Neuronal stem cell (in vitro differentiated cells): ENCODE results near the gene XAB2.
"Not testable (repeated sequence)": the region's sequence is repeated elsewhere in the genome, so short reads cannot be mapped to it uniquely, and the experiment has no call there.

Experiments used
- DNase-seq: peaks from one replicate; pipeline ENCODE4 v3.0.0-alpha.2; 2013; ENCODE audit warnings: low spot score
- H2AFZ ChIP-seq: one replicate; pipeline ENCODE4 v1.6.1; 2013; ENCODE audit warnings: mild to moderate bottlenecking, low read length, inconsistent platforms
- H2AK5ac ChIP-seq: 2 replicates; pipeline ENCODE4 v1.6.1; 2013; ENCODE audit warnings: low read depth, mild to moderate bottlenecking, inconsistent platforms, low read length, moderate library complexity, mixed read lengths
- H2BK120ac ChIP-seq: 2 replicates; pipeline ENCODE4 v1.6.1; 2013; ENCODE audit warnings: low read depth, mild to moderate bottlenecking, inconsistent platforms, low read length, moderate library complexity, mixed read lengths
- H2BK12ac ChIP-seq: one replicate; pipeline ENCODE4 v1.6.1; 2013; ENCODE audit warnings: low read length, inconsistent platforms
- H2BK15ac ChIP-seq: 2 replicates; pipeline ENCODE4 v1.6.1; 2013; ENCODE audit warnings: mild to moderate bottlenecking, low read length, inconsistent platforms, mixed read lengths
- H2BK5ac ChIP-seq: one replicate; pipeline ENCODE4 v1.6.1; 2013; ENCODE audit warnings: inconsistent platforms, mild to moderate bottlenecking, low read length, moderate library complexity
- H3K14ac ChIP-seq: one replicate; pipeline ENCODE4 v1.6.1; 2013; ENCODE audit warnings: low read length, inconsistent platforms
- H3K18ac ChIP-seq: 2 replicates; pipeline ENCODE4 v1.6.1; 2013; ENCODE audit warnings: low read length, inconsistent platforms
- H3K23ac ChIP-seq: 2 replicates; pipeline ENCODE4 v1.6.1; 2013; ENCODE audit warnings: low read depth, mild to moderate bottlenecking, mixed read lengths, low read length, inconsistent platforms; ENCODE audit not compliant: poor library complexity
- H3K27ac ChIP-seq: replicated peaks from 3 replicates; pipeline ENCODE4 v1.5.1; 2013; ENCODE audit warnings: low read length, inconsistent platforms
- H3K27me3 ChIP-seq, 3 experiments: 2 replicates each; pipeline ENCODE4 v1.6.1; 2013; ENCODE audit warnings: low read length in 3 of 3, mild to moderate bottlenecking in 2 of 3, inconsistent platforms in 1 of 3, low read depth in 1 of 3, mixed read lengths in 1 of 3, moderate library complexity in 1 of 3; ENCODE audit not compliant: control insufficient read depth in 3 of 3, insufficient read depth in 3 of 3
- H3K36me3 ChIP-seq, 2 donors: replicated peaks in 1 of 2; 2 replicates each; pipeline ENCODE4 v1.6.1; 2013; ENCODE audit warnings: low read length in 2 of 2; ENCODE audit not compliant: control insufficient read depth in 2 of 2, insufficient read depth in 2 of 2
- H3K4ac ChIP-seq: 2 replicates; pipeline ENCODE4 v1.6.1; 2013; ENCODE audit warnings: inconsistent platforms, mild to moderate bottlenecking, low read length, moderate library complexity
- H3K4me1 ChIP-seq, 2 donors: 1 replicate in 1 of 2; 2 replicates in 1 of 2; pipeline ENCODE4 v1.6.1; 2013; ENCODE audit warnings: low read length in 2 of 2, low read depth in 1 of 2; ENCODE audit not compliant: control insufficient read depth in 2 of 2, insufficient read depth in 1 of 2
- H3K4me2 ChIP-seq: one replicate; pipeline ENCODE4 v1.6.1; 2013; ENCODE audit warnings: mild to moderate bottlenecking, low read length, inconsistent platforms; ENCODE audit not compliant: insufficient read depth, poor library complexity, severe bottlenecking
- H3K4me3 ChIP-seq, 2 donors: 2 replicates each; pipeline ENCODE4 v1.5.1; 2013; ENCODE audit warnings: low read length in 2 of 2, mild to moderate bottlenecking in 2 of 2, inconsistent platforms in 1 of 2, moderate library complexity in 1 of 2
- H3K79me1 ChIP-seq: one replicate; pipeline ENCODE4 v1.6.1; 2013; ENCODE audit warnings: low read depth, mild to moderate bottlenecking, inconsistent platforms, low read length, moderate library complexity
- H3K9ac ChIP-seq: one replicate; pipeline ENCODE4 v1.6.1; 2013; ENCODE audit warnings: mild to moderate bottlenecking, low read depth, low read length, inconsistent platforms; ENCODE audit not compliant: poor library complexity
- H3K9me3 ChIP-seq, 2 donors: replicated peaks in 1 of 2; 2 replicates each; pipeline versions ENCODE3 to v1.6.1; 2013; ENCODE audit warnings: low read length in 2 of 2, mild to moderate bottlenecking in 2 of 2, inconsistent platforms in 1 of 2, low read depth in 1 of 2, mixed read lengths in 1 of 2, moderate library complexity in 1 of 2; ENCODE audit not compliant: control insufficient read depth in 2 of 2, insufficient read depth in 1 of 2
- H4K8ac ChIP-seq: one replicate; pipeline ENCODE4 v1.6.1; 2013; ENCODE audit warnings: low read depth, mild to moderate bottlenecking, inconsistent platforms, low read length, moderate library complexity
- H4K91ac ChIP-seq: one replicate; pipeline ENCODE4 v1.6.1; 2013; ENCODE audit warnings: low read length, low read depth, mild to moderate bottlenecking, inconsistent platforms; ENCODE audit not compliant: poor library complexity
- WGBS, 2 donors: extraction: QIAGEN DNeasy Blood & Tissue Kit; methylation state at CpG; one replicate each; pipeline ENCODE4 v1.1.7; 2013; ENCODE audit warnings: missing lambda C conversion rate in 2 of 2, mixed read lengths in 1 of 2; ENCODE audit not compliant: insufficient read length in 2 of 2, insufficient replicate concordance in 1 of 2; ENCODE audit errors: extremely low coverage in 2 of 2; 5-methylcytosine and 5-hydroxymethylcytosine counted together

XAB2 gene

DNA sequence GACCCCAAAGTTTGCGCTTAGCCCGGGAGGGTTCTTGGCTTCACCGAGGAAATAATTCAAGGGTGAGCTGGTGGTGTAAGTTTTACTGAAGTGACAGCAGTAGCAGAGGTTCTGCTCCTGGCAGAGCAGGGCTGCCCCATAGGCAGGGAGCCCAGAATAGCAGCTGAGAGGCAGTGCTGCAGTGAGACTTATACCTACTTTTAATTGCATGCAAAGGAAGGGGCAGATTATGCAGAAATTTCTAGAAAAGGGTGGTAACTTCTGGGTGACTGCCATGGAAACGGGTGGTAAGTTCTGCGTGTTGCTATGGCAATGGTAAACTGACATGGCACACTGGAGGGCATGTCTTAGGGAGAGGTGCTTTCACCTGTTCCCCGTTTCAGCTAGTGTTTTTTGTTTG is 51.2 kb downstream of the XAB2 start:
- no peak overlapping the region for H3K4me2 ChIP-seq
- no peak overlapping the region for H2AK5ac ChIP-seq
- H2AFZ ChIP-seq = no peak overlapping the region
- H3K9ac ChIP-seq = no peak overlapping the region
- H3K4me3 ChIP-seq = no peak overlapping the region
- H3K23ac ChIP-seq = no peak overlapping the region
- H2BK120ac ChIP-seq = no peak overlapping the region
- DNase-seq = no peak
- H2BK12ac ChIP-seq = no peak overlapping the region
- no peak overlapping the region for H2BK5ac ChIP-seq
- no peak overlapping the region for H4K91ac ChIP-seq
- H2BK15ac ChIP-seq = no peak overlapping the region
- H3K36me3 ChIP-seq = no peaks in the 10 kb centered on the region
- no peak overlapping the region for H3K14ac ChIP-seq
- H3K18ac ChIP-seq = no peak overlapping the region
- H3K4ac ChIP-seq = no peak overlapping the region
- no CpG with 5 or more reads among the region's 6 CpGs for WGBS, 2 donors
- H3K27me3 ChIP-seq = peaks cover 0 to 17% (median 0%) of the 10 kb centered on the region in 3 experiments
- no peaks in the 10 kb centered on the region for H3K9me3 ChIP-seq
- no peak overlapping the region for H3K27ac ChIP-seq
- no peak overlapping the region for H4K8ac ChIP-seq
- no peaks in the 10 kb centered on the region for H3K4me1 ChIP-seq
- peaks cover 1% of the 10 kb centered on the region for H3K79me1 ChIP-seq

GRCh38 chr19:7577422-7577821 is 51.9 kb downstream of the XAB2 start:
- H2BK12ac ChIP-seq, H4K91ac ChIP-seq, H2BK120ac ChIP-seq, H4K8ac ChIP-seq, H3K36me3 ChIP-seq, H3K4me1 ChIP-seq, H3K4ac ChIP-seq, H3K23ac ChIP-seq, H2BK15ac ChIP-seq, H3K9me3 ChIP-seq, H3K27ac ChIP-seq, H3K4me3 ChIP-seq, H3K9ac ChIP-seq, H3K18ac ChIP-seq, H3K14ac ChIP-seq, DNase-seq, H2AFZ ChIP-seq, H3K4me2 ChIP-seq, H3K79me1 ChIP-seq, H2BK5ac ChIP-seq, H2AK5ac ChIP-seq: not testable (repeated sequence)
- WGBS, 2 donors = no CpG with 5 or more reads among the region's 1 CpG
- H3K27me3 ChIP-seq = peaks cover 0 to 15% (median 0%) of the 10 kb centered on the region in 3 experiments

DNA sequence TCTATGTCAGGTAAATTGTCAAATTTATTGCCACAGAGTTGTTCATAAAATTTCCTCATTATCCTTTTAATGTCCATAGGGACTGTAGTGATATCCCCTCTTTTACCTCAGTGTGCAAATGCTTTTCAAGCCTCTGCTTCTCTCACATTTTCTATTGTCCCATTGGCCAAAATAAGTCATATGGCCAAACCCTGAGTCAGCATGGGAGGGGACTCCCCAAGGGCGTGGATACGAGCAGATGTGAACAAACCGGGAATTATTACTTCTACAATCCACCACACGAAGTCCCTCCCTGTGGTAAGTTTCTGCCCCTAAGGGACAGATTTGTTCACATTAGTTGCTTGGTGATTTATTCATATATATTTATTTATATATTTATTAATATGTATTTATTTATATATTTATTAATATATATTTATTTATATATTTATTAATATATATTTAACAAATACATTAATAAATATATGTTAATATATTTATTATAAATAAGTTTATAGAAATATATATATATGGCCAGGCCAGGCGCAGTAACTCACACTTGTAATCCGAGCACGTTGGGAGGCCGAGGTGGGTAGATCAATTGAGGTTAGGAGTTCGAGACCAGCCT is 53.8 kb downstream of the XAB2 start:
- Histone ChIP-seq H3K14ac (no peak overlapping the region), H2AFZ (no peak overlapping the region), H2BK15ac (no peak overlapping the region), H3K27me3 (peaks cover 0 to 11% (median 0%) of the 10 kb centered on the region in 3 experiments), H4K91ac (no peak overlapping the region), H2BK5ac (no peak overlapping the region), H2BK120ac (no peak overlapping the region), H2AK5ac (no peak overlapping the region), H2BK12ac (no peak overlapping the region), H3K4me1 (no peaks in the 10 kb centered on the region), H3K36me3 (no peaks in the 10 kb centered on the region), H3K4me3 (no peak overlapping the region), H3K27ac (no peak overlapping the region), H3K9me3 (no peaks in the 10 kb centered on the region), H3K9ac (no peak overlapping the region), H3K79me1 (peaks cover under 1% of the 10 kb centered on the region), H3K18ac (no peak overlapping the region), H3K4me2 (no peak overlapping the region), H4K8ac (no peak overlapping the region), H3K4ac (no peak overlapping the region), H3K23ac (no peak overlapping the region)
- no CpG with 5 or more reads among the region's 9 CpGs for whole genome bisulfite sequencing, 2 donors
- no peak for DNase-seq

GRCh38 chr19:7570761-7571160 is 58.6 kb downstream of the XAB2 start:
- Histone ChIP-seq H3K14ac (no peak overlapping the region), H3K4me1 (no peaks in the 10 kb centered on the region), H3K4ac (no peak overlapping the region), H3K9me3 (no peaks in the 10 kb centered on the region), H3K4me2 (no peak overlapping the region), H2BK5ac (no peak overlapping the region), H3K18ac (no peak overlapping the region), H2AFZ (no peak overlapping the region), H3K9ac (no peak overlapping the region), H3K79me1 (no peaks in the 10 kb centered on the region), H2BK120ac (no peak overlapping the region), H3K27ac (no peak overlapping the region), H3K4me3 (no peak overlapping the region), H3K36me3 (no peaks in the 10 kb centered on the region), H3K27me3 (no peaks in the 10 kb centered on the region), H4K8ac (no peak overlapping the region), H2BK15ac (no peak overlapping the region), H2AK5ac (no peak overlapping the region), H2BK12ac (no peak overlapping the region), H4K91ac (no peak overlapping the region), H3K23ac (no peak overlapping the region)
- no peak for DNase-seq
- WGBS, 2 donors = no CpG with 5 or more reads among the region's 5 CpGs
